ENCODE measurements around the gene UFM1. TPM values are rescaled to one million over a fixed set of nuclear protein-coding genes. Genes with fewer than 3 reads are reported as not detected.
"Not testable (repeated sequence)": the region's sequence is repeated elsewhere in the genome, so short reads cannot be mapped to it uniquely, and the experiment has no call there.

UFM1 gene
- total RNA-seq: 10 to 100 TPM; 37.6 to 71.0 TPM

DNA sequence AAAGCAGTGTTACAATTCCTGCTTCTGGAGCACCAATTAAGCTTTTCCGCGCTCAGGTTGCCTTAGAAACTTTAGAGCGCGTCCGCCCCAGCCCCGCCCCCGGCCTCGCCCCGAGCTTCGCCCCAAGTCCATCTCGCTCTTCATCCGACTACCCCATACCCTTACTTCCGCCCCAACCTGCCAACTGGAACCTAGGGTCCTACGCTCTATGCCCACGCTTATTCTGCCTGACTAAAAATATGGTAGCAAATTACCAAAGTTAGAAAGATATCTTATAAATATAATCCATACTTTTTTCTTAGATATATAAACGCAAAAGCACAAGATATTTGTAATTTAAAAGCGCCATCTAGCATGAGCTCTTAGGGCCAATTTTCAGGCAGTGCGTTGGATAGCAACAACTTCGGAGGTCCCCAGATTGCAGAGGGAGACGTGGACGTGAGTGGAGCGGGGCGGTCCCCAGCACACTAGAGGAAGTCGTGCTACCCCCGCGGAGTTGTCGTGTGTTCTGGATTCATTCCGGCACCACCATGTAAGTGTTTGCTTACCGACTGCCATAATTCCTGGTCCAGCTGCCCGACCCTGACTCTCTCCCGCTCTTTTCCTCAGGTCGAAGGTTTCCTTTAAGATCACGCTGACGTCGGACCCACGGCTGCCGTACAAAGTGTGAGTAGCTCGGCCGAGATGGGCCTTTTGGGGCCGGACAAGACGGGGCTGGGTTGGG, at the start of gene UFM1:
Gene UFM1 (plus strand): TSS at position 462 of the 724 bp plus-strand sequence. CDS start 69 bp downstream, at position 531.
- DNase-seq (ENCODE audit: low spot score) (peak; percentile 92), ATAC-seq (peak; percentile 99)
- peaks cover 4 to 6% of the 10 kb centered on the region in 2 donors for H3K27me3 Mint-ChIP-seq
- H3K4me1 Mint-ChIP-seq (ENCODE audit: low read depth in 2 of 2): peaks cover 23 to 31% of the 10 kb centered on the region in 2 donors
- H3K9me3 Mint-ChIP-seq: no peaks in the 10 kb centered on the region
- H3K27ac Mint-ChIP-seq: peak within 1 kb of the TSS; percentile 97
- peaks cover 19% of the 10 kb centered on the region for H3K36me3 Mint-ChIP-seq
- peak within 1 kb of the TSS; percentile 99 for H3K4me3 Mint-ChIP-seq

DNA sequence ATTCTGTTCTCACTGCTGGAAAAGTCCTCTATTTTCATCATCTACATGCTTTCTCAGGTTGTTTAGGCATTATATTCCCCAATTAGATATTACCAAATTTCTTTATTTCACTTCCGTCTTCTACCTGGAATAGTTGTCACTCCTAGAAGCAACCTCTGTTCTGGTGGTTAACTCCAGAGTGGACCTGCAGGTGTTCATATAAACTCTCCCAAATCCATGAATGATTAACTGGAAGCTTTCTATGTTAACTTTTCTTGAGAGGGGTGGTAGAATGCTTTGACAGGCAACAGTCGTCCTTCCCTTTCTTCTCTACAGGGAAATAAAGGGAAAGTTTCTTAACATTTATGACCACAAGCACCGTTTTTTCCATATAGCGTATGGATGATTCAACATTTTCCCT, 48.4 kb upstream of the UFM1 start:
- ATAC-seq: no peak
- Mint-ChIP-seq H3K4me3 (no peak overlapping the region), H3K36me3 (peaks cover 5% of the 10 kb centered on the region), H3K27ac (no peak overlapping the region), H3K9me3 (peaks cover 20% of the 10 kb centered on the region), H3K27me3 (no peaks in the 10 kb centered on the region), H3K4me1 (ENCODE audit: low read depth in 2 of 2) (no peaks in the 10 kb centered on the region)
- DNase-seq (ENCODE audit: low spot score): no peak

DNA sequence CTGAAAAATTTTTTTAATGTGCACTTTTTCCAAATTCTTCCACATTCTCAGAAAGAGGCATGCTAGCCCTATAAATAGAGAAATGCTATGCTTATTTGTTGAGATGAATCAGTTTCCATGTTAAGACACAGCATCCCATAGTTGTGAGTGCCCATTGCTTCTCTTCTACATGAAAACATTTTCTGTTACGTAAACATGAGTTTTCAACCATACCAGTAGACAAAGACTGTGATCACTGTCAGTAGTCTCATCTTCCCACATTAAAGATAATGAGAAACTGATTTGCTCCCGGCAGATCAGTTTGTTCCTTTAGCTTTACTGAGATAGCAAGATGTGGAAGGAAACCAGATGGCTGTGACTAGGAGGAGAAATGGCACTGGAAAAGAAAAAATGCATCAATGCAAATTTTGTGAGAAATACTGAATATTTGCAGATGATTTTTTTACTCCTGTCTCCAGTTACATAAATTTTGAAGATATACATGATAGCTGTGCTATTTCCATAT, 45.8 kb upstream of the UFM1 start:
- no peaks in the 10 kb centered on the region for H3K4me1 Mint-ChIP-seq (ENCODE audit: low read depth in 2 of 2)
- no peak overlapping the region for H3K27ac Mint-ChIP-seq
- DNase-seq (ENCODE audit: low spot score): no peak
- H3K9me3 Mint-ChIP-seq: peaks cover 18% of the 10 kb centered on the region
- ATAC-seq: no peak
- peaks cover 5% of the 10 kb centered on the region for H3K36me3 Mint-ChIP-seq
- H3K4me3 Mint-ChIP-seq: no peak overlapping the region
- H3K27me3 Mint-ChIP-seq: no peaks in the 10 kb centered on the region

DNA sequence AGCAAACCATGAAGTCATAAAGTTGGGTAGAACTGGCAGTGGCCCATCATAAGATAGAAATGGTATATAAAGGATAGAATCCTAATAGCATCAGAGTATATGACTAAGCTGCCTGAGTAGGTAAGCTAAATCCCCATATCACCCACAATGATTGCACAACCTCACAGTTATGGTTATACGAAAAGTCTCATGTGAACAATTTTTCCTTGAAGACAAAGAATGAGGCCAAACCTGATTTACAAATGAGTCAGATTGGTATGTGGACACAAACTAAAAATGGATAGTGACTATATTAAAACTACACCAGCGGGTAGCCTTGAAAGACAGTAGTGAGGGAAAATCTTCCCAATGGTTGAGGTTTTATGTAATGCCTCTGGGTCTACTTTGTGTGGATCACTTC, 40.9 kb upstream of the UFM1 start:
- Mint-ChIP-seq H3K27ac (no peak overlapping the region), H3K9me3 (peaks cover 15% of the 10 kb centered on the region), H3K27me3 (no peaks in the 10 kb centered on the region), H3K36me3 (peaks cover 5% of the 10 kb centered on the region), H3K4me3 (no peak overlapping the region), H3K4me1 (ENCODE audit: low read depth in 2 of 2) (no peaks in the 10 kb centered on the region)
- DNase-seq (ENCODE audit: low spot score) (no peak), ATAC-seq (no peak)

DNA sequence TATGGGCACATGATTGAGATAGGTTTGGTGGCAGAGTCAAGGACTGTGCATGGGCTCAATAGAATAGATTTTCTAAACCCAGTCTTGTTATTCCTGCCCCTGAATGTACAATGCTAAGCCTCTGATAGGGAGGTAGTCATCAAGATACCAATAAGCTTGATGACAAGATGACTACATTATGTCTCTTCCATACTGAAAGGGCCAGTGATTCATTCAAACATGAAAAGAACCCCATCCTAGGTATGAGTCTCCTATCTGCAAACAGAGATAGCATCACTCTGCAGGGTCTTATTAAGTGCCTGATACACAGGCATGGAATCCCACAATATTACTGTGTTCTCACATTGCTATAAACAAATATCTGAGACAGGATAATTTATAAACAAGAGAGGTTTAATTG, 40.3 kb upstream of the UFM1 start:
- Mint-ChIP-seq H3K4me1 (ENCODE audit: low read depth in 2 of 2) (no peaks in the 10 kb centered on the region), H3K27ac (no peak overlapping the region), H3K27me3 (no peaks in the 10 kb centered on the region), H3K4me3 (no peak overlapping the region), H3K36me3 (peaks cover 5% of the 10 kb centered on the region), H3K9me3 (peaks cover 15% of the 10 kb centered on the region)
- DNase-seq (ENCODE audit: low spot score): no peak
- ATAC-seq: no peak

DNA sequence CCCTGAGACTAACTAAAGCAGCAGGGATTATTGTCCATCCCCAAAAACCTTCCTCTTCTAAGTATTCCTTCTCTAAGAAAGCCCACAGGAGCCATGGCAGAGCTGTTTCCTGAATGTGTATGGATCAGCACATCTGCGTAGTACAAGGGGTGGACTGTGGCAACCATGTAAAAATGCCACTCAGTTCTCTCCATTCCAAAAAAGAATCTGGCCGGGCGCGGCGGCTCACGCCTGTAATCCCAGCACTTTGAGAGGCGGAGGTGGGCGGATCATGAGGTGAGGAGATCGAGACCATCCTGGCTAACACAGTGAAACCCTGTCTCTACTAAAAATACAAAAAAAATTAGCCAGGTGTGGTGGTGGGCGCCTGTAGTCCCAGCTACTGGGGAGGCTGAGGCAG, 38.5 kb upstream of the UFM1 start:
- not testable (repeated sequence) for H3K36me3 Mint-ChIP-seq; H3K27me3 Mint-ChIP-seq; DNase-seq (ENCODE audit: low spot score); H3K4me1 Mint-ChIP-seq (ENCODE audit: low read depth in 2 of 2); H3K4me3 Mint-ChIP-seq; ATAC-seq; H3K27ac Mint-ChIP-seq
- H3K9me3 Mint-ChIP-seq: peaks cover 13% of the 10 kb centered on the region

DNA sequence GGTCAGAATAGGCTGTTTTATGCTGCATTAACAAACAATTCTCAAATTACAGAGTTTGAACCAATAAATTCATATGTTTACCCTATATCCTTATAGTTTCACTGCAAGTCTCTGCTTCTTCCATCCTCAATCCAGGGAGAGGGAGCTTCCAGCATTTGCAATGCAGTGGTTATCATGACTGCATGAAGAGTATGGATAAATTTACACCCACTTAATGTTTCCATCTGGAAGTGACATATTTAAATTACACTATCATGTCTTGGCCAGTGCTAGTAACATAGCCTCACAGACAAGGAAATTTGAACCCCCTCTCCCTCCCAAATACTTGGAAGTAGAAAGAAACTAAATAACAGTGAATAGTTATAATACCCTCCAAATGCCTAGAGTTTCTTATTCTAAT, 33.5 kb upstream of the UFM1 start:
- Mint-ChIP-seq H3K9me3 (peaks cover 5% of the 10 kb centered on the region), H3K36me3 (no peaks in the 10 kb centered on the region), H3K4me3 (no peak overlapping the region), H3K27ac (no peak overlapping the region), H3K27me3 (peaks cover 0 to 7% of the 10 kb centered on the region in 2 donors), H3K4me1 (ENCODE audit: low read depth in 2 of 2) (no peaks in the 10 kb centered on the region)
- DNase-seq (ENCODE audit: low spot score) (no peak), ATAC-seq (no peak)

DNA sequence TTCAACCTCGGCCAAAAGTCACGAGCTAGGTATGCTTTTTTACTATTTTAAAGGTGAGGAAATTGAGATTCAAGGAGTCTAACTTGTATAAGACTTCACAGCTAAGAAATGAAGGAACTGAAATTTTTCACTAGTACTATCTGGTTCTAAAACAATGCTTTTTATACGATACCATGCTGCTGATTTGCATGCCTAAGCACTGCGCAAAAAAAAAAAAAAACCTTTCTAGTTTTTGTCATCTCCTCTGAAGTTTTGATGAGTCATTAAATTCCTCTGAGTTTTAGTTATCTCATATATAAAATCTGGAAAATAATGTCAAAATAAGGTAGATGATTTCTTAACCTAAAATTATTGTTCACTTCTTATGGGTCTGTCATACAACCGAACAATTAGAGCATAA, 28.0 kb upstream of the UFM1 start:
- ATAC-seq: no peak
- no peak overlapping the region for H3K27ac Mint-ChIP-seq
- no peak overlapping the region for H3K4me3 Mint-ChIP-seq
- no peak for DNase-seq (ENCODE audit: low spot score)
- H3K27me3 Mint-ChIP-seq: peaks cover 0 to 17% of the 10 kb centered on the region in 2 donors
- no peaks in the 10 kb centered on the region for H3K4me1 Mint-ChIP-seq (ENCODE audit: low read depth in 2 of 2)
- no peaks in the 10 kb centered on the region for H3K9me3 Mint-ChIP-seq
- peaks cover 4% of the 10 kb centered on the region for H3K36me3 Mint-ChIP-seq

DNA sequence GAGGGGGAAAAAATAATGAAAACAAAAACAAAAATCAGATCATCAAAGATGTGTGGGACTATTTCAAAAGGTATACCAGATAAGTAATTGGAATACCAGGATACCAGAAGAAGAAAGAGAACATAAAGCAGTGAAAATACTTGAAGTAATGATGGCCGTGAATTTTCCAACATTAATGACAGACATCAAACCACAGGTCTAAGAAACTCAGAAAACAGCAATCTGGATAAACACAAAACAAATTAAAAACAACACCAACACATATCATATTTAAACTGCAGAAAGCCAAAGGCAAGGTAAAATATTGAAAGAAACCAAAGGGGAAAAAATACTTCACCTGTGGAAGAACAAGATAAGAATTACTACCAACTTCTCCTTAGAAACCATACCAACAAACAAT, 24.2 kb upstream of the UFM1 start:
- H3K4me3 Mint-ChIP-seq: no peak overlapping the region
- DNase-seq (ENCODE audit: low spot score) (no peak), ATAC-seq (no peak)

DNA sequence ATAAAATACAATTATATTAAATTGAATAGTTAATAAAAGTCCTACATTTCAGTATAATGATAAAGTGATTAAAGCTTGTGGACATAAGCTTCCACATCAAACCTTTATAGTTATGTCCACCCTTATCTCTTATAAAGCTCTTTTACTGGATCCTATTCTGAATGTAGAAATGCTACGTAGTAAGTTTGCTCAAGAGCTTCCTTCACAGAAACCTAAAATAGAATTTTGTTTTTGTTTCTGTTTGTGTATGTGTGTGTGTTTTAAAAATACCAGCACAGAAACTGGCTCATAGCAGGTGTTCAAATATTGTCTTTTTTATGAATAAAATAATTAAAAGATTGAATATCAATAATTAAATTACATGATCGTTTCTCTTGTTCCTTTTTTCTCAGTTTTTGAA, 21.0 kb upstream of the UFM1 start:
- peaks cover 0 to 10% of the 10 kb centered on the region in 2 donors for H3K27me3 Mint-ChIP-seq
- DNase-seq (ENCODE audit: low spot score): no peak
- H3K4me1 Mint-ChIP-seq (ENCODE audit: low read depth in 2 of 2): no peaks in the 10 kb centered on the region
- H3K36me3 Mint-ChIP-seq: peaks cover 4% of the 10 kb centered on the region
- no peak overlapping the region for H3K27ac Mint-ChIP-seq
- H3K4me3 Mint-ChIP-seq: no peak overlapping the region
- no peak for ATAC-seq
- no peaks in the 10 kb centered on the region for H3K9me3 Mint-ChIP-seq

More for the DNA sequence above, 24.2 kb upstream of the UFM1 start:
- Mint-ChIP-seq H3K9me3 (no peaks in the 10 kb centered on the region), H3K4me1 (ENCODE audit: low read depth in 2 of 2) (no peaks in the 10 kb centered on the region), H3K27ac (no peak overlapping the region), H3K27me3 (peaks cover 0 to 10% of the 10 kb centered on the region in 2 donors), H3K36me3 (peaks cover 4% of the 10 kb centered on the region)

DNA sequence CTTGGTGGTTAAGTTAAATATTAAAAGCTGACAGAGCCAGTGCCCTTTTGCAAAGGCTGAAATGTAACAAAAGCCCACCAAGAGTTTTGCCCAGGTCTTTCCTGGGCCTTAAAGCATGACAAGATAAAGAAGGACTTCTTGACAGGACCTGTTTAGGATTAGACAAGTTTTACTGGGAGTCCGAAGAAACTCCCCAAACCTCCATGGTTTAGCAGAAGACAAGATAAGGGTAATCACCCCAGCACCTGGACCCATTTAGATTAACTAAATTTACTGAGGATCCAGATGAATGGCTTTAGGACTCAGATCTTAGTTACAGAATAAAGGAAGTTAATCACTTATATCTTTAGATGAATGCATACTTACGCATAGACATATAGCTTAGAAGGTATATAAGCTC, 14.8 kb upstream of the UFM1 start:
- Mint-ChIP-seq H3K27me3 (peaks cover 0 to 7% of the 10 kb centered on the region in 2 donors), H3K4me1 (ENCODE audit: low read depth in 2 of 2) (no peaks in the 10 kb centered on the region), H3K36me3 (no peaks in the 10 kb centered on the region), H3K9me3 (no peaks in the 10 kb centered on the region), H3K27ac (no peak overlapping the region), H3K4me3 (no peak overlapping the region)
- DNase-seq (ENCODE audit: low spot score) (no peak), ATAC-seq (no peak)

DNA sequence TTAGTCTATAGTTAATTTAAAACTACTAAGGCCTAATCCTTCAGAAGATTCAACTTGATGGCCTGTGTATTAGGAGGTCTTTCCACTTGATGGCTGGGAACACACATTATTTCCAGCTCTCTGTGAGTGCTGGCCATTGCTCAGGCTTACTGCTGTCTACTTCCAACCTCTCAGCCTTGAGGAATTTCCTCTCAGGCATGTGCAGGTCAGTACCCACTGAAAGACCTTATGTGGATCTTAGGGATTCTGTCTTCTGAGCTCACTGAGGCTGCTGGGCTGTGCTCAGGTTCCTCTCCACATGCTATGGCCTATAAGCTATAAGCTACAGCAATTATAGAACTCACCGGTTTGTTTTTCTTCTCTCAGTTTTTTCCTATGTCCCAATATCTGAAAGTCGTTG, 11.6 kb upstream of the UFM1 start:
- ATAC-seq: no peak
- no peaks in the 10 kb centered on the region for H3K36me3 Mint-ChIP-seq

DNA sequence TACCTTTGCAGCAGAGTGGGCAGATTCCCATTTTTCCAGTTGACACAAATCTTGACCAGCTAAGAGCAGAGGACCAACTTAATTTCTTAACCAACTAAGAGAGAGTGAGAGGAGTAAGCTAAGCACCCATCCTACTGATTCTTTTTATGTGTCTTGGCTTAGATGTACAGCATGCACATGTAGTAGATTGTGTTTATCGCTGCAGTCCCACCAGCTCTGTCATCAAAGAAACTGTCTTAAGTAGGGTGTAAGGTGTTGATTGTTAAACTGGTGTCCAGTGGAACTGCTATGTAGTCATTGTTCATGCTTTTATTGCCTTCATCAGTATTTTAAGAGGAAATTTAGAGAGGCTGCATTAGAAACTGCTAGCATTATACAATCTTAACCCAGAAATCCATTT, 9.0 kb upstream of the UFM1 start:
- Mint-ChIP-seq H3K9me3 (no peaks in the 10 kb centered on the region), H3K4me1 (ENCODE audit: low read depth in 2 of 2) (no peaks in the 10 kb centered on the region), H3K27ac (no peak overlapping the region), H3K36me3 (no peaks in the 10 kb centered on the region), H3K4me3 (no peak overlapping the region), H3K27me3 (peaks cover 12 to 22% of the 10 kb centered on the region in 2 donors)
- DNase-seq (ENCODE audit: low spot score) (no peak), ATAC-seq (no peak)

More for the DNA sequence above, 11.6 kb upstream of the UFM1 start:
- H3K27me3 Mint-ChIP-seq: peaks cover 12 to 22% of the 10 kb centered on the region in 2 donors
- no peak overlapping the region for H3K4me3 Mint-ChIP-seq
- no peak for DNase-seq (ENCODE audit: low spot score)
- no peaks in the 10 kb centered on the region for H3K4me1 Mint-ChIP-seq (ENCODE audit: low read depth in 2 of 2)
- no peak overlapping the region for H3K27ac Mint-ChIP-seq
- H3K9me3 Mint-ChIP-seq: no peaks in the 10 kb centered on the region

DNA sequence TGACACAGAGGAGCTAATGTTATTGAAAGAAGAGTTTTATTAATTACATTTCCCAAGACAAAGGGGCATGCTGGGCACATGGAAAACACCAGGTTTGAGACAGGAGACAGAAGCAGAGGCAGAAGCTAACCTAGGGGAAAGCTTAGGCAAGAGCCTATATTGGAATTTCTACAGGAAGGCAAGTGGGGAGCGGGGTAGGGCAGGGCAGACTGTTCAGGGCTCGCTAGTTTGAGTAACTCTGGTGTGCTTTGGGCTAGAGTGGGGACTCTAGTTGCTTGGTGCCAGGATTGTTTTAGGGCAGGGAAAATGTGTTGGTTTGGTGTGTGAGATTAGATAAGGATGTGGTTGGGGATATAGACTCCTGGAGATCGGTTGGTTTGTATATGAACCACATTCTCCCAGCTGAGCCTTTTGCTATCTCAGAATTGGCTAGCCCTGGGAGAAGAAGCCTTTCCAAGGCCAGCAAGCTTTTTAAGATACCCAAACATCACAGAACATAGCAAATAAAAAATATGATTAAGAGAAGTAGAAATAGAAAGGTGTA, 8.4 kb upstream of the UFM1 start:
- DNase-seq (ENCODE audit: low spot score): no peak
- peaks cover 12 to 22% of the 10 kb centered on the region in 2 donors for H3K27me3 Mint-ChIP-seq
- no peak overlapping the region for H3K27ac Mint-ChIP-seq
- no peak for ATAC-seq
- H3K4me1 Mint-ChIP-seq (ENCODE audit: low read depth in 2 of 2): no peaks in the 10 kb centered on the region
- H3K36me3 Mint-ChIP-seq: no peaks in the 10 kb centered on the region
- no peak overlapping the region for H3K4me3 Mint-ChIP-seq
- no peaks in the 10 kb centered on the region for H3K9me3 Mint-ChIP-seq
